ENCODE data around the gene ZNF804A. TPM values are rescaled to one million over a fixed set of nuclear protein-coding genes. Genes with fewer than 3 reads are reported as not detected.

ZNF804A gene
- total and polyA plus RNA-seq, 2 of the 4 experiments (the other 2 are of a cell fraction) = 2.2 to 2.7 TPM

GRCh38 chr2:184904991-184905390, 306.7 kb downstream of the ZNF804A start:
- H2BK20ac ChIP-seq (ENCODE audit: low read depth, low read length) = no peak overlapping the region
- no peak overlapping the region for H4K91ac ChIP-seq (ENCODE audit: insufficient read depth, low read depth, low read length)
- no peak overlapping the region for H3K9ac ChIP-seq (ENCODE audit: low read depth, low read length)
- TF ChIP-seq CEBPB (IDR thresholded peaks at IDR 0.05; ENCODE audit: low read depth, low read length) = no peak
- TF ChIP-seq, protein P1, sequence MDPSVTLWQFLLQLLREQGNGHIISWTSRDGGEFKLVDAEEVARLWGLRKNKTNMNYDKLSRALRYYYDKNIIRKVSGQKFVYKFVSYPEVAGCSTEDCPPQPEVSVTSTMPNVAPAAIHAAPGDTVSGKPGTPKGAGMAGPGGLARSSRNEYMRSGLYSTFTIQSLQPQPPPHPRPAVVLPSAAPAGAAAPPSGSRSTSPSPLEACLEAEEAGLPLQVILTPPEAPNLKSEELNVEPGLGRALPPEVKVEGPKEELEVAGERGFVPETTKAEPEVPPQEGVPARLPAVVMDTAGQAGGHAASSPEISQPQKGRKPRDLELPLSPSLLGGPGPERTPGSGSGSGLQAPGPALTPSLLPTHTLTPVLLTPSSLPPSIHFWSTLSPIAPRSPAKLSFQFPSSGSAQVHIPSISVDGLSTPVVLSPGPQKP (IDR thresholded peaks at IDR 0.05; ENCODE audit: borderline replicate concordance, low read depth, low read length) = no peak
- no peak for TF ChIP-seq CTCF (conservative IDR thresholded peaks at IDR 0.05; ENCODE audit: low read depth, low read length)
- no peak for TF ChIP-seq FOS (IDR thresholded peaks at IDR 0.05; ENCODE audit: low read depth, low read length)
- TF ChIP-seq RCOR1 (IDR thresholded peaks at IDR 0.05; ENCODE audit: insufficient replicate concordance, low read length) = no peak
- no peak for TF ChIP-seq RAD21 (IDR thresholded peaks at IDR 0.05; ENCODE audit: low read length)
- no peak for TF ChIP-seq RFX5 (IDR thresholded peaks at IDR 0.05; ENCODE audit: low read depth, low read length)
- no peak for TF ChIP-seq CHD1 (IDR thresholded peaks at IDR 0.05; ENCODE audit: low read depth, low read length)
- TF ChIP-seq MAFK (IDR thresholded peaks at IDR 0.05; ENCODE audit: low read depth, low read length) = no peak
- TF ChIP-seq POLR2A (IDR thresholded peaks at IDR 0.05; ENCODE audit: low read depth, low read length) = no peak
- no peak for TF ChIP-seq BHLHE40 (IDR thresholded peaks at IDR 0.05; ENCODE audit: low read depth, low read length)
- TF ChIP-seq MAZ (IDR thresholded peaks at IDR 0.05; ENCODE audit: borderline replicate concordance, low read depth, low read length) = no peak
- TF ChIP-seq, protein P2, sequence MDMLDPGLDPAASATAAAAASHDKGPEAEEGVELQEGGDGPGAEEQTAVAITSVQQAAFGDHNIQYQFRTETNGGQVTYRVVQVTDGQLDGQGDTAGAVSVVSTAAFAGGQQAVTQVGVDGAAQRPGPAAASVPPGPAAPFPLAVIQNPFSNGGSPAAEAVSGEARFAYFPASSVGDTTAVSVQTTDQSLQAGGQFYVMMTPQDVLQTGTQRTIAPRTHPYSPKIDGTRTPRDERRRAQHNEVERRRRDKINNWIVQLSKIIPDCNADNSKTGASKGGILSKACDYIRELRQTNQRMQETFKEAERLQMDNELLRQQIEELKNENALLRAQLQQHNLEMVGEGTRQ (IDR thresholded peaks at IDR 0.05; ENCODE audit: low read depth, low read length) = no peak
- TF ChIP-seq NFE2L2 (IDR thresholded peaks at IDR 0.05; ENCODE audit: low read depth, low read length) = no peak
- no peak for TF ChIP-seq MXI1 (IDR thresholded peaks at IDR 0.05; ENCODE audit: borderline replicate concordance, low read depth, low read length)
- TF ChIP-seq SMC3 (IDR thresholded peaks at IDR 0.05; ENCODE audit: low read depth, low read length) = no peak
- no peak overlapping the region for H2AFZ ChIP-seq (replicated peaks; ENCODE audit: low read length, poor library complexity)
- no peaks in the 10 kb centered on the region for H3K27me3 ChIP-seq (ENCODE audit: control insufficient read depth, insufficient read depth, low read length)
- no peaks in the 10 kb centered on the region for H3K79me1 ChIP-seq (ENCODE audit: low read depth in 1 of 2, low read length in 2 of 2)
- H2BK5ac ChIP-seq (ENCODE audit: low read depth, low read length, poor library complexity, severe bottlenecking) = no peak overlapping the region
- H3K4me3 ChIP-seq (ENCODE audit: insufficient read depth, low read depth, low read length) = no peak overlapping the region
- ChIA-PET POLR2A (ENCODE audit: unreplicated experiment) (no interaction called here), CTCF (no interaction called here)
- no peak overlapping the region for H2BK15ac ChIP-seq (ENCODE audit: low read depth, low read length)
- no peak overlapping the region for H3K14ac ChIP-seq (replicated peaks; ENCODE audit: low read depth, low read length)
- no peak overlapping the region for H3K18ac ChIP-seq (ENCODE audit: low read depth, low read length)
- dilution Hi-C loops (cut with HindIII; ENCODE audit: low sequenced_read_pairs, unreplicated experiment) = no loop called here
- no peak overlapping the region for H2BK120ac ChIP-seq (ENCODE audit: low read depth, low read length)
- H3K4me1 ChIP-seq (ENCODE audit: control insufficient read depth, insufficient read depth, low read length) = no peaks in the 10 kb centered on the region
- in situ Hi-C loops (cut with MboI; ENCODE audit: low sequenced_read_pairs) = no loop called here
- ATAC-seq (ENCODE audit: low read depth) (no peak), DNase-seq (no peak)
- no peak overlapping the region for H3K56ac ChIP-seq (ENCODE audit: extremely low read depth, insufficient read depth, low read length)
- H3K9me3 ChIP-seq (ENCODE audit: control insufficient read depth, insufficient read depth, low read length) = no peaks in the 10 kb centered on the region
- no peaks in the 10 kb centered on the region for H3K36me3 ChIP-seq (ENCODE audit: control insufficient read depth, insufficient read depth, low read length)
- intact Hi-C loops (cut with micrococcal nuclease) = no loop called here
- no peak overlapping the region for H4K8ac ChIP-seq (ENCODE audit: low read depth in 2 of 2, low read length in 2 of 2)
- no peak overlapping the region for H2AK5ac ChIP-seq (ENCODE audit: low read depth, low read length)
- no peaks in the 10 kb centered on the region for H3K9me1 ChIP-seq (ENCODE audit: insufficient read depth, low read length)
- WGBS, 2 experiments (ENCODE audit: extremely low coverage in 2 of 2, insufficient read length in 1 of 2) = no CpG with 5 or more reads among the region's 1 CpG
- no peak overlapping the region for H3K4ac ChIP-seq (ENCODE audit: low read depth, low read length)
- no peaks in the 10 kb centered on the region for H4K20me1 ChIP-seq (ENCODE audit: insufficient read depth, low read length)
- no peak overlapping the region for H4K5ac ChIP-seq (ENCODE audit: low read depth, low read length)
- no peak overlapping the region for H2AK9ac ChIP-seq (replicated peaks; ENCODE audit: low read depth, low read length, poor library complexity)
- BruUV-seq (replicated peaks) = no TSS peak
- H3K27ac ChIP-seq (ENCODE audit: insufficient read depth, low read length) = no peak overlapping the region
- no peak overlapping the region for H3K4me2 ChIP-seq (ENCODE audit: low read depth, low read length)
- H3K23ac ChIP-seq (ENCODE audit: low read depth, low read length) = no peak overlapping the region
